ENCODE data around the gene ASCL1.

ASCL1 gene

DNA sequence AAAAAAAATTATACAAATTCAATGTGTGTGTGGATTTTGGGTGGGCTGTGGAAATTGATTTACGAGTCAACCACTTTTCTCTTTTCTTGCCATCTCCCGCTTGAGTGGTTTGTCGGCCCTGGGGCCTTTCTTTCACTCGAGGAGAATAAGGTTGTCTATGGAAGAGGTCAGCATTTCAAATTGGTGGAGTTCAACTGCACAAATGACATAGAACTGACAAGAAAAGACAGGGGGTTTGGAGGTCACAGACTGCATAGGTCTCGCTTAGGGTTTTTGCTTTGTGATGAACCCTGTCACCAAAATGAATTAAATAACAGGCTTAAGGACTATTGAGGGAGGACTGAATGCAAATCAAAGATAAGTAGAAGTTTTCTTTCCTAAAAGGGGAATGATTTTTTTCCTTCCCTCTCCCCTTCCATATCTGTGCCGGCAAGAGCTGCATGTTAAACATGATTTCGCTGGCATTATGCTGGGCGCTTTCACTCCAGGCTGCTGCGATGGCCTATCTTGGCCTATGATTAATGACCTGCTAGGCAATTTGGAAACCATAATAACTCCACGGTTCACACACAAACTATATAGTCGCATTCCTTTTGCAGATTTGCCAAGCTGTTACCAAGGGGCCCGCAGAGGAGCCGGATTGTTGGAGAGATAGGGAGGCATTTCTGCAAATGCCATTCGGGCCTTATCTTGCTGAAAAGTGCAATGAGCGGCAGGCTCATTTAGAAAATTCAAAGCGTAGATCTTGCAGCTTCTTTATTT lies 20.7 kb downstream of the ASCL1 start:
- no peak for DNase-seq (ENCODE audit: low read depth)

DNA sequence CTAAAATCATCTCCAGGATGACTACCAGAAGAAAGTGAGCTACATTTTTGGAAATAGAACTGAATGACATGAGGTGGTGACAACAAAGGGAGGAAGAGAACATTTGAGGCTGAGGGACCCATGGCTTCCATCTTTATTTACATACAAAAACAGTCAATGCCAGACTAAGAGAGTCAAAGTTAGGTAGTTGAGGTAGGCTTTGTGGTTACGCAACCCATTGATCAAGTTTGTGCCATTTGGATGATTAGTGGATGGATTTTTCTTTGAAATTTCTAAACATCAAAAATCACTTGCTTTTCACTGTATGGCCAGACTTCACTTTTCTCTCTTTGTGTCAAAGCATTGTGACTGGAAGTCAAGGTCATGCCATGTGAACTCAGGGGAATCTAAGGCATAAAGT lies 22.9 kb downstream of the ASCL1 start:
- DNase-seq (ENCODE audit: low read depth), result no peak

DNA sequence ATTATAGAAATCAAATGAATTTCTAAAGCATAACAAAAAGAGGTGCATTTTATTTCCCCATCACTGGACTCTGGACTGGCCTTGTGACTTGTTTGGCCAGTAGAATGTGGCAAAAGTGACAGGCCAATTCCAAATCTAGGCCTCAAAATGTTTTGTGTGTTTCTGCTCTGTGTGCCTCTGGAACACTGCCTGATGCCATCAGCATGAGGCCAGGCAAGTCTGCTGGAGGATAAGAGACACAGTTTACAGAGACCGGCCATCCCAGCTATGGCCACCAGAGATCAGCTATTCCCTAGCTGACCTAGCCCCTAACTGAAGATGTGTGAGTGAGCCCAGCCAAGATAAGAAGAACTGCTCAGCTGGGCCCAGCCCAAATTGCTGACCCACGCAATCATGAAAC lies 32.9 kb downstream of the ASCL1 start:
- DNase-seq (ENCODE audit: low read depth), result no peak

DNA sequence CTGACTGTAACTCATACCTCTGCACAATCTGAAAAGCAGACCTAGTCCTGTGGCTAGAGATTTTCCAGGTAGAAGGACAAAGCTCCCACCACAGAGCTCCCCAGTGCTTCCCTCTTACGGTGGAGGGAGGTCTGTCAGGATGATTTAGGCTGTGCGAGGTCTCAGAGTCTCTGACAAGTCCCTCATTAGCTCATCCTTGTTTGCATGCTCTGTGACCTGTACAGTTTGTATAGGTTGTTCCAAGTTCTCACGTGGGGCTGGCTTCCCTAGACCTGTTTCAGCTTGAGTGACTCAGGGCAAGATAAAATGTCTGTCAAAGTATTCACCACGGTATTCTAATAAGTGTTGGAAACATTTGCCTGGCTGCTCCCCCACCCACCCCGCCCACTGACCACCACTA lies 34.8 kb downstream of the ASCL1 start:
- no peak for DNase-seq (ENCODE audit: low read depth)

DNA sequence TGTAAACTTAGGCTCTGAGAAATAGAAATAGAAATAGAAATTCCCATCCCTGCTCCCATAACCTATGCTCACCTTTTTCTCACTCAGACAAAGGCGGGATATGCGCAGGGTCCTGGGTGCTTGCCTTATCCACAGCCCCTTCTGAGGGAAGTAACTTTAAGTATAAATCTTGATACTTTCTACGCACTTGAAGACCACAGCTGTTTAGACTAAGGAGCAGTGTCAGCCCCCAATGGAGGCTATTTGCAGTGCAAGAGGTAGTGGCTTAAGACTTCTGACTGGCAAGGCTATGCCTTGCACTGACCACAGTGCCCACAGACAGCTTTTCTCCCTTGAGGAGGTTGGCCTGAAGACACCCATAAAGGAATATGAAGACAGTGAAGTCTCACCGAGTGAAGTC lies 35.2 kb downstream of the ASCL1 start:
- DNase-seq (ENCODE audit: low read depth), result no peak

DNA sequence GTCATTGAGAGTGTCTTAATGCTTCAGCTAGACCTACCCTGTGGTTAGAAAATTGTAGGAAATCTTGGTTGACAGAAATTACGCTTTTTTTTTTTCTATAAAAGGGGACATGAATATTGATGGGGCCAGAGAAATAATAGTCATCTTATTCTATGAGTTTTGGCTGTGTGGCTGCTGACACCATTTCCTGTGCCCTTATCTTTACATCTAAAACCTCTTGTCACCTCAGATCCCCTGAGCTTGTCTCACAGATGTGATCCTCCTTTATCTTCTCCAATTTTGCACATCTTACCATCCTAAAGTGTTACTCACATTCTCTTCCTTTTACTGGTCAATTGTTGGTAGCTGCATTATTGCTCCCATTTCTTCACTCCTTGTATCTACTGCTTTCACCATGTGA lies 36.1 kb downstream of the ASCL1 start:
- no peak for DNase-seq (ENCODE audit: low read depth)

DNA sequence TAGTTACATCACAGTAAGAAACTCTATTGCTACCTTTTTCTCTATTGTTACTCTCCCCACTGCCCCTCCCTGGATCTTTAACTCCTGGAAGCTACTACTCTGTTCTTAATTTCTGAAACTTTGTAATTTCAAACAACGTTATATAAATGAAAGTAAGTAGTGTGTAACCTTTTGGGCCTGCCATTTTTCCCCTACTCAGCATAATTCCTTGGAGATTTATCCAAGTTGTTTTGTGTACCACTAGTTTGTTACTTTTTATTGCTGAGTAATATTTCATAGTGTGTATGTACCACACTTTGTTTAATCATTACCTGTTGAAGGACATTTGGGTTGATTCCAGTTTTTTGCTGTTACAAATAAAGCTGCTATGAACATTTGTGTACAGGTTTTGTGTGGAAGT lies 37.9 kb downstream of the ASCL1 start:
- DNase-seq (ENCODE audit: low read depth), result no peak

Data from CMK (cell line).